Fibroblast of lung (primary cell): ENCODE data around the gene COL15A1. TPM values are rescaled to one million over a fixed set of nuclear protein-coding genes. Genes with fewer than 3 reads are reported as not detected.

Experiments used
- DNase-seq, 2 donors: peaks; one replicate each; pipeline versions ENCODE4 v3.0.0 to v3.0.0-alpha.2; 2010; ENCODE audit warnings: low read depth in 2 of 2
- H2AFZ ChIP-seq: 2 replicates; pipeline ENCODE4 v1.5.1; 2012; ENCODE audit warnings: low read length, control low read depth, inconsistent platforms
- H3K27ac ChIP-seq: 2 replicates; pipeline ENCODE4 v1.5.1; 2011; ENCODE audit warnings: low read length, control low read depth; ENCODE audit not compliant: insufficient read depth
- H3K27me3 ChIP-seq: 2 replicates; pipeline ENCODE4 v1.5.1; 2011; ENCODE audit warnings: mild to moderate bottlenecking, low read length; ENCODE audit not compliant: control insufficient read depth, insufficient read depth
- H3K36me3 ChIP-seq: 2 replicates; pipeline ENCODE4 v1.5.1; 2011; ENCODE audit warnings: low read length; ENCODE audit not compliant: control insufficient read depth, insufficient read depth
- H3K4me1 ChIP-seq: 2 replicates; pipeline ENCODE4 v1.5.1; 2011; ENCODE audit warnings: low read length; ENCODE audit not compliant: control insufficient read depth, insufficient read depth; ENCODE audit errors: extremely low read depth
- H3K4me2 ChIP-seq: 2 replicates; pipeline ENCODE4 v1.5.1; 2011; ENCODE audit warnings: low read length, control low read depth; ENCODE audit not compliant: insufficient read depth; ENCODE audit errors: extremely low read depth
- H3K4me3 ChIP-seq, 4 experiments: fragments of 200-600 bp in 1 of 4; sonication (generic) in 1 of 4; replicated peaks in 1 of 4; 2 replicates each; pipeline ENCODE4 v1.5.1; 2011 to 2016; ENCODE audit warnings: low read length in 4 of 4, low read depth in 3 of 4, mild to moderate bottlenecking in 3 of 4, control low read depth in 2 of 4, inconsistent platforms in 1 of 4, mixed read lengths in 1 of 4; ENCODE audit not compliant: insufficient read depth in 1 of 4; ENCODE audit errors: control extremely low read depth in 1 of 4
- H3K79me2 ChIP-seq: 2 replicates; pipeline ENCODE4 v1.5.1; 2012; ENCODE audit warnings: mild to moderate bottlenecking, low read length, inconsistent platforms; ENCODE audit not compliant: control insufficient read depth, insufficient read depth
- H3K9ac ChIP-seq: 2 replicates; pipeline ENCODE4 v1.5.1; 2011; ENCODE audit warnings: mild to moderate bottlenecking, low read length, control low read depth; ENCODE audit not compliant: insufficient read depth
- H3K9me3 ChIP-seq: 2 replicates; pipeline ENCODE4 v1.5.1; 2012; ENCODE audit warnings: low read depth, low read length; ENCODE audit not compliant: control insufficient read depth, insufficient read depth
- H4K20me1 ChIP-seq: 2 replicates; pipeline ENCODE4 v1.5.1; 2011; ENCODE audit warnings: low read length; ENCODE audit not compliant: control insufficient read depth, insufficient read depth; ENCODE audit errors: extremely low read depth
- CTCF ChIP-seq, 2 donors: IDR thresholded peaks in 1 of 2; conservative IDR thresholded peaks in 1 of 2; 1 replicate in 1 of 2; 2 replicates in 1 of 2; pipeline ENCODE4 v1.5.1; 2011 to 2012; ENCODE audit warnings: low read length in 2 of 2, control low read depth in 1 of 2, inconsistent platforms in 1 of 2, low read depth in 1 of 2, mild to moderate bottlenecking in 1 of 2
- EZH2 ChIP-seq: IDR thresholded peaks from 2 replicates; pipeline ENCODE4 v1.5.1; 2012; ENCODE audit warnings: low read length, control low read depth, mild to moderate bottlenecking; ENCODE audit errors: missing control alignments
- polyA plus RNA-seq, 2 donors: library from polyadenylated mRNA; depleted of rRNA in 1 of 2; stranded (reverse) in 1 of 2; unstranded in 1 of 2; fragments of >200 nt; gene quantifications; 2 replicates each; pipeline ENCODE4 v1.2.1, GENCODE V29; 2011 to 2012; ENCODE audit warnings: missing spikeins in 1 of 2
- total RNA-seq: library from RNA; depleted of rRNA; stranded (reverse); fragments of >200 nt; gene quantifications from 2 replicates; pipeline ENCODE4 v1.2.1, GENCODE V29; 2014

The COL15A1 gene
- total and polyA plus RNA-seq, 2 donors (not counting 1 experiment from before 2014, with no cell fraction given), result 13.3 to 41.0 TPM

GRCh38 chr9:99011161-99011709 is 67.5 kb downstream of the COL15A1 start:
- DNase-seq, result peak; percentile 49 to 55
- Histone ChIP-seq H3K4me2 (no peak overlapping the region), H3K9me3 (no peaks in the 10 kb centered on the region), H4K20me1 (no peaks in the 10 kb centered on the region), H3K4me3 (no peak overlapping the region), H2AFZ (no peak overlapping the region), H3K9ac (no peak overlapping the region), H3K79me2 (no peaks in the 10 kb centered on the region), H3K27me3 (no peaks in the 10 kb centered on the region), H3K36me3 (no peaks in the 10 kb centered on the region), H3K27ac (no peak overlapping the region), H3K4me1 (no peaks in the 10 kb centered on the region)
- TF ChIP-seq EZH2 (no peak), CTCF (conservative IDR thresholded peaks at IDR 0.05 in 1 of 2, IDR thresholded peaks at IDR 0.05 in 1 of 2; ENCODE audit: low read depth in 1 of 2, low read length in 2 of 2) (no peak)

GRCh38 chr9:99012957-99013512 is 69.3 kb downstream of the COL15A1 start:
- no peaks in the 10 kb centered on the region for H3K36me3 ChIP-seq
- H2AFZ ChIP-seq, result no peak overlapping the region
- H3K4me3 ChIP-seq, result no peak overlapping the region
- no peak overlapping the region for H3K27ac ChIP-seq
- no peaks in the 10 kb centered on the region for H3K4me1 ChIP-seq
- no peaks in the 10 kb centered on the region for H3K9me3 ChIP-seq
- no peak overlapping the region for H3K4me2 ChIP-seq
- no peaks in the 10 kb centered on the region for H3K27me3 ChIP-seq
- H3K79me2 ChIP-seq, result no peaks in the 10 kb centered on the region
- DNase-seq, result no peak
- no peaks in the 10 kb centered on the region for H4K20me1 ChIP-seq
- TF ChIP-seq EZH2, result no peak
- peak in 1 of 2 donors; percentile 6 for TF ChIP-seq CTCF (conservative IDR thresholded peaks at IDR 0.05 in 1 of 2, IDR thresholded peaks at IDR 0.05 in 1 of 2; ENCODE audit: low read depth in 1 of 2, low read length in 2 of 2)
- no peak overlapping the region for H3K9ac ChIP-seq

- DNase-seq, result no peak
- Histone ChIP-seq H3K27me3 (no peaks in the 10 kb centered on the region), H3K4me3 (no peak overlapping the region), H3K9me3 (no peaks in the 10 kb centered on the region), H3K36me3 (no peaks in the 10 kb centered on the region), H3K4me1 (no peaks in the 10 kb centered on the region), H3K4me2 (no peak overlapping the region), H3K27ac (no peak overlapping the region), H3K9ac (no peak overlapping the region), H4K20me1 (no peaks in the 10 kb centered on the region), H3K79me2 (no peaks in the 10 kb centered on the region), H2AFZ (no peak overlapping the region)
- TF ChIP-seq CTCF (conservative IDR thresholded peaks at IDR 0.05 in 1 of 2, IDR thresholded peaks at IDR 0.05 in 1 of 2; ENCODE audit: low read depth in 1 of 2, low read length in 2 of 2), result no peak
- TF ChIP-seq EZH2, result no peak
These were observed 69.8 kb downstream of the COL15A1 start for GRCh38 chr9:99013550-99013949.
